Superior temporal gyrus (tissue), 1 donor: ENCODE measurements around the gene OTULIN.

Source experiments
- DNase-seq: peaks from one replicate; pipeline ENCODE4 v3.0.0-alpha.2; 2016; ENCODE audit errors: extremely low spot score

Gene OTULIN

DNA sequence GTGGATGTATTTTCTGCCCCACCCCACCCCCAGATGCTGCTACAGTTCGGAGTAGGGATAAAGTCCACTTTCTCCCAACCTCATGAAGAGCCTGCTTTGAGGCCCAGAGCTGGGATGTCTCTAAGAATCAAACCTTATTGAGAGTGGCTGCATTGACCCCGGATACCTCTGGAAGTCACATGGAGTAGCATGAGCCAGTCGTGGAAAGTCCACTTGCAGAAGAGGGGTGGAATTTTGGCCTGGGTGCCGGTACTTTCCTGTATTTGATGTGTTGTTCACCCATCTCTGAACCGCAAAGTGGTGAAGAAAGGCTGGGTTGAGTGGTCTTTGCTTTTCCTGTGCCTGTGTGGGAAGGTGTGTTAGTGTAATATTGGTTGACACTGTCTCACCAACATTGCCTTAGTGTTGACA is 3.7 kb downstream of the OTULIN start:
- DNase-seq, result no peak

DNA sequence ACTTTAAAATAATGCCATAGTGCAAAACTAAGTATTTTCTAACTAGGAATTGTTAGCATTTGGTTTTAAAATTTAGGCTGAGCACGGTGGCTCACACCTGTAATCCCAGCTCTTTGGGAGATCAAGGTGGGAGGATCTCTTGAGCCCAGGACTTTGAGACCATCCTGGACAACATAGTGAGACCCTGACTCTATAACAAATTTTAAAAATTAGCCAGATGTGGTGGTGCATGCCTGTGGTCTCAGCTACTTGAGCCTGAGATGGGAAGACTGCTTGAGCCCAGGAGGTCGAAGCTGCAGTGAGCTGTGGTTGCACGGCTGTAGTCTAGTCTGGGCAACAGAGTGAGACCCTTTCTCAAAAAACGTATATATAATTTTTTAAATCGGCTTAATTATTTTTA is 4.9 kb downstream of the OTULIN start:
- no peak for DNase-seq

DNA sequence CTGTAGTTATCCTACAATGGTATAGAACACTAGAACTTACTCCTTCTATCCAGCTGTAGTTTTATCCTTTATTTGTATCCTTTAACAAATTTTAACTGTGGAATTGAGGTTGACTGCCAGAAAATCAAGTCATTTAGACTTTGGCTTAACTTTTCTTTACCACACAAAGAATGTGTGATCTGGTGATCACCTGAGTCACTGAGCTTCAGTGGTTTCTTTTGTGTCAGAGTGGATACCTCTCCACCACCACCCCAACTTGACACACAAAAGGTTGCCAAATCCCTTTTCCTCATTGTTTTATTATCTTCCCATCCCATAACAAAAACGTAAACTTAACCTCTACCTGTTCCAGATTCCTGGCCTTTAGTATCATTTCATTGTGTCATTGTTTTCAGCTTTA is 5.5 kb downstream of the OTULIN start:
- DNase-seq, result no peak

GRCh38 chr5:14671414-14671813 is 6.9 kb downstream of the OTULIN start:
- DNase-seq, result no peak

GRCh38 chr5:14672082-14672481 is 7.6 kb downstream of the OTULIN start:
- no peak for DNase-seq

DNA sequence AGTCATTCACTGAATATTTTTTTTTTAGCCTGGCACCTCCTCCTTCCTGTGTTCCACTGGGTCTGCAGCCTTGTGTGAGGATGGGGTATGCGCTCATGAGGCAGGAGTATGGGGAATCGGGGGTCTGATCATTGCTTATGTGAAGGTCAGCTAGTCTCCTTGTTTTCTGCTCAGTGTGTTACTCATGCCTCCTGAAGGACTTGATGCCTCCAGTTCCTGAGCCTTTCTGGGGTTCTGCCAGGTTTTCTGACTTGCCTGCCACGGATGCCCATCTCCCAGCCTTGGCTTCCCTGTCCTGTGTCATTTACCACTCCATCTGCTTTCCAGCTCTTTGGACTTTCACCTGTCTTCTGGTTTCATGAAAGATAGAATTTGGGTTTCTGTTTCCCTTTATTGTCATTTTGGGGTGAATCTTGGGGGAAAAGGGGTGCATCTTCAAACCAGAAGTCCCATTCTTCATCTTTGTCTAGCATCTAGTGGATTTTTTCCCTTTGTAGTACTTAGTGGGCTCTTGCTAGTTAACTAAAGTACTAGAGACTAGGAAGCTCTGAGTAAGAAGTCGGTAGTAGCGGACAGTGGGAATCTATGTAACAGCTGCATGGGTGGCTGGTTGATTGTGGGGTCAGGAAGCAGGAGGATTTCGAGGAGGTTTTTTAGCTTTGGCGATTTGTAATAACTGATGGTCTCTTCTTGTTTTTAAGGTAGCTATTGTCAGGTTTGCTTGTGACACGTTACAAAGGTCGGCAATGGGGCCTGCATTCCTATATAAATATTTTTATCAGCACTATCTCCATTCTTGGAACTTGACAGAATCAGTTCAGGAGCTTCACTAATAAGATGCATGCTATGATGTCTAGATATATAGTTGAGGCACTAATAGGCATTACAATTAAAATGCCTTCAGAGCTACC is 8.2 kb downstream of the OTULIN start:
- no peak for DNase-seq

DNA sequence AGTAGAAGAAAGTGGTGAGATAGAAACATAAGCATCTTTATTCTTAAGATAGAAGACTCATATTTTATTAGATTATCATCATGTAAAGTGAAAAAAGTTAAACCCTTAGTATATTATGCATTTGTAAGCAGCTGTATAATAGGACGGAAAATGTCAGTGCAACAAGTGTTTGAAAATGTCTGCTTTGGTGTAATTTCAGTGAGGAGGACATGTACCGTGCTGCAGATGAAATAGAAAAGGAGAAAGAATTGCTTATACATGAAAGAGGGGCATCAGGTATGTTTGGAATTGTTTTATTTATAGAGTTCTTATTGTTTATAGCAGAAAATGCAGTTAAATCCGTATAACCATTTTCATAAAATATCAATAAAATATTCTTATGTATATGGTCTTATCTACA is 8.9 kb downstream of the OTULIN start:
- DNase-seq, result no peak

GRCh38 chr5:14674983-14675854 is 10.7 kb downstream of the OTULIN start:
- DNase-seq, result no peak

DNA sequence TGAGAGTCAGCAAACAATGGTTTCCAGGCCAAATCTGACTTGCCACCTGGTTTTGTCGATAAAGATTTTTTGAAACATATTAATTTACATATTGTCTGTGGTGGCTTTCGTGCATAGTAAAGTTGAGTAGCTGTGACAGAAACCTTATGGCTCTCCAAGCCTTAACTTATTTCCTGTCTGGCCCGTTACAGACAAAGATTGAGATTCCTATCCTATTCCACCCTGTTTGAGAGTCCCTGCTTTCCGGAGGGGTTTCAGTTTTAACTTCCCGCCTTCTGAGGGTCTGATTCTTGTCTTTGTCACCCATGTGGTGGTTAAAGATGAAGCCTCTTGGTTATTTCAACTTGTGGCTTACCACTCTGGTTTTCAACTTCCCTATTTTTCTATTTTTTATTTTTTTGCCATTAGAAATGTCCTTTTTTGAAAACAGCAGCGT is 11.4 kb downstream of the OTULIN start:
- no peak for DNase-seq

- DNase-seq, result no peak
Observed at GRCh38 chr5:14676320-14676719, 11.8 kb downstream of the OTULIN start.

DNA sequence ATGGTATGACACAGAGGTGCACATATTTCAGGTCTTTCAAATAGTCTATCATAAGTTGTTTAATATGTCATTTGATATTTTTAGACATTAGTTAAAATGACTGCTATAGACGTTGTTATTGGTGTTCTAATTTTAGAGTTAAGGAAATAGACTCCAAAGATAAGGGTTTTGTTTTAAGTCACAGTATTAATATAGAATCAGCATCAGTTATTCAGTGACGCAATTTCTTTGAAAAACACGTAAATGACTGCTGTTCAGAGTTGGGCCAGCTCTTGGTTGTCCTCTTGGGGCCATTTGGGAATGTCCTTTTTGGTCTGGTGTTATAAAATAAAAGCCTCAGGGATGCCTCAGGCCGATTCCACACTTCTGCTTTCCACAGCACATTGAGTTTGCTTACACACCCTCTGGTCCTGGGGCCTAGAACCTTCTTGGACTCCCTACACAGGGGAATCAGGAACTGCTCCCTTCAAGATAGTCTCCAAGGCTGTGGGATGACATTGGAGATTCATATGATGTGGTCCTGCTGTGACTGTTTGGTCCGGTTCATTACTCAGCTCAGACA is 14.3 kb downstream of the OTULIN start:
- DNase-seq, result no peak

DNA sequence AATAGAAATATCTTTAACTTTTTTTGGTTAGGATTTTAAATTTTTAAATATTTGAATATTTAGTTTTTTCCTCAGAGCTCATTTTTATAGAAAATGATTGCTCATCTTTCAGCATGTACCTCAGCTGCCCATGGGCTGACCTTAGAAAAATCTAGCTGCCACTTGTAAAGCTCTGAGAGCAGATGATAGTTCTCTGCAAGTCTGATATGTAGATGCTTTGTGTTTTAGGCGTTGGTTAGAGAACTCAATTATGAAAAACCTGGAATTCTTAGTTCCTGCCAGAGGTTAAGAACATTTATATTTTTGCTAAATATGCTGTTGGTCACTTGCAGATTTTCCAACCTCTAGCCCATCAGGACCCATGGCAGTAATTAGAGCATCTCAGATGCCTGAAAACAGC is 15.1 kb downstream of the OTULIN start:
- no peak for DNase-seq

GRCh38 chr5:14681236-14681752 is 16.8 kb downstream of the OTULIN start:
- no peak for DNase-seq

DNA sequence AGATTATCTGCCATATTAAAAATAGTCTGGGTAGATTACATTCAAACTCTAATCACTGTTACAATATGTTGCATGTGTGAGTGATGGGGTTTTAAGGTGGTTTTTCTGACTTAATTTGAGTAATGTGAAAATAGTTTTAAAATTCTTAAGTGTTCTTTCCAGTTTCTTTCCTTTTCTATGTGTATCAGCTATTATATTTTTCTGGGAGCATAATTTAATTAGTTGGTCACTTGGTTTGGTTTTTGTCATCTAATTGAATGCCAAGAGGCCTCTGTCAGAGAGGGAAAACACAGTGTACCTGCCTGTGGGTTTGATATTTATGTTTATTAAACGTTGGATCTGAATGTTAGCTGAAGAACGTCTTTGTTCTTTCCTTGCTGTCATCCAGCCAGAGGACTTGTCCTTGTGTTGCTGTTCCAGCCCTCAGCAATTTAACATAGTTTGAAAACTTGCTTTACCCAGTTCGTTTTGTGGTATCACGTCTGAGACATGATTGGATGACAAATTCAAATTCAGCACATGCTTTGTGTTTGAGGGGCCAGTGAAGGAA is 19.5 kb downstream of the OTULIN start:
- no peak for DNase-seq

- no peak for DNase-seq
Observed at GRCh38 chr5:14684757-14685156, 20.2 kb downstream of the OTULIN start.

GRCh38 chr5:14685757-14686156 is 21.2 kb downstream of the OTULIN start:
- peak; percentile 86 for DNase-seq

DNA sequence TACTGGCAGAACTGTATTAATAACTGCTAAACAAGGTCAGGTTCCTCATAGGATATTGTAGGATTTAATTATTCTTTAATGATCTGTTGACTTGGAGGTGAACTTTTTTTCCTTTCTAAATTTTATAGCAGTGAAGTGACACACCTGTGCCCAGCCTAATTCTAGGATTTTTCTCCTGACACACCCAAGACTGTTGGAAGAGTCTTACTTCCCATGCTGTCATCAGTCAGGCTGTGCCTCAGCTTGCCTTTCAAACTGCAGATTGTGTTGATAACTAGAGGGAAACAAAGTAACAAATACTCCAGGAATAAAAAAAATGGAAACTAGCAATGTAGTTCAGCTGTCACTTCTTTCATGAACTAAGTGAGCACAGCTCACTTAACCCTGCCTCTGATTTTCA is 22.0 kb downstream of the OTULIN start:
- DNase-seq, result no peak

DNA sequence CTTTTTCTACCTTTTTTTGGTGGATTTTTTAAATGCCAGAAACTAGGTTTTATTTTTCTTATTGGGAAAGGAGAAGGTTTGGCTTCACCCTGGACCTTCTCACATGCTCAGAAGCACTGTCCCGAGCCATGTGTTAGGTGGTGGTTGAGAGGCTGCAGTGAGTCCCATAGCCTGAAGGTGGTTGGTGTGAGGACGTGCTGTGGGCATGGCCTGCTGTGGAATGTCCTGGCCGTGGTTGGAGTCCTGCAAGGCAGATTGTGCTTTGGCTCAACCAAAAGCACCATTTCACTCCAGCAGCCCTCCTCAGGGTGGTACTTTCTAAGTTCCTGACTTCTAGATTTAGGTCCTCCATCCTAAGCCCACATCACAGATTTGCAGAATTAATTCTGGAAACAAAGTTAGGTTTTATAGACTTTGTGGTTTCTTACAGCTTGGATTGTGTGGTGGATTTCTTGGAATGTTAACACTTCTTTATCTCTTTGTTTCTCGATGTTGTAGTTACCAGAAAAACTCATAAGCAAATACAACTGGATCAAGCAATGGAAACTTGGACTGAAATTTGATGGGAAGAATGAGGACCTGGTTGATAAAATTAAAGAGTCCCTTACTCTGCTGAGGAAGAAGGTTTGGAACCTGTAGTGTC is 22.6 kb downstream of the OTULIN start:
- DNase-seq, result no peak

- DNase-seq, result no peak
Observed at GRCh38 chr5:14693070-14693469, 28.6 kb downstream of the OTULIN start.

DNA sequence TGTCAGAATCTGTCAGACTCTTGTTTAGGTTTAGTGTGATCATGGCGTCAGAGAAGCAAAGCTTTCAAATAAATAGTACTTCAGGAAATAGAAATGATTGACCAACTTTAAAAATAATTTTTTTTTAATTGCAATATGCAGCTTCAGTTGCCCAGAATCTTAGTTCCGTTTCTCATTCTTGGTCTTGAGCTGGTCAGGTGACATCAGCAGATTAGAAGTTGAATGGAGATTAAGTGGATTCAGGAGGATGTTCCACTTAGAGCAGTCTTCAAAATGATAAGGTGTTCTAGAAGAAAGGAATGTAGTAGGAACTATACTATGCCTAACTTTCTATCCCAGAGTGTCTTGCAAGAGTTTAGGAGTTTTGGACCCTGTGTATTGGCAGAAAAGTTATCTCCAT is 30.6 kb downstream of the OTULIN start:
- DNase-seq, result no peak

DNA sequence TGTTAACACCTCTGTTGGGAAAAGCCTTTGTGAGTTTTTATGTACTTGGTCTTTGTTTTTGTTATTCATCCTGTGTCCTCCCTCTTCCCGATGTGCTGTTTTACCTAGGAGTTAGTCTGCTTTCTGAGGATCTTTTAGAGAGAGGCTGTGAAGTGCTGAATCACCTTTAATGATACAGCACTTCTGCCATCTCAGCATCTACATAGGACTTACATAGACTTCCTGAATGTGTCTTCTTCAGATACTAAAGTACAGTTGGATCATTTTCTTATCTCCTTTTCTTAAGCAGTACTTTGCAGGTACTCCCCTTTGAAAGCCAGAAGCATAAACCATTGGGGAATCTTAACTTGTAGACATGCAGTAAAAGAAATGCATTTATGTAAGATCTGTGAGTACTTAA is 31.5 kb downstream of the OTULIN start:
- DNase-seq, result no peak
